Liver (tissue), 9 donors: Measurements from ENCODE around the gene PYDC2. TPM values are rescaled to one million over a fixed set of nuclear protein-coding genes. Genes with fewer than 3 reads are reported as not detected.

Experiments
- DNase-seq: peaks from one replicate; pipeline ENCODE4 v3.0.0-alpha.2; 2017; ENCODE audit warnings: low spot score
- H3K27ac ChIP-seq, 2 donors: one replicate each; pipeline ENCODE4 v1.7.0; 2013; ENCODE audit warnings: inconsistent platforms in 2 of 2, low read length in 2 of 2, control low read depth in 1 of 2, low read depth in 1 of 2, mild to moderate bottlenecking in 1 of 2
- H3K27me3 ChIP-seq, 4 donors: one replicate each; pipeline versions ENCODE4 v1.6.1 to v1.7.0; 2013; ENCODE audit warnings: low read length in 3 of 4, inconsistent platforms in 1 of 4, mild to moderate bottlenecking in 1 of 4, moderate library complexity in 1 of 4; ENCODE audit not compliant: control insufficient read depth in 4 of 4, insufficient read depth in 4 of 4
- H3K36me3 ChIP-seq, 4 donors: one replicate each; pipeline versions ENCODE4 v1.6.1 to v1.7.0; 2013; ENCODE audit warnings: low read length in 3 of 4, mild to moderate bottlenecking in 3 of 4, low read depth in 1 of 4, moderate library complexity in 1 of 4; ENCODE audit not compliant: control insufficient read depth in 4 of 4, insufficient read depth in 3 of 4
- H3K4me1 ChIP-seq, 4 donors: one replicate each; pipeline versions ENCODE4 v1.6.1 to v1.7.0; 2013; ENCODE audit warnings: low read length in 3 of 4, mild to moderate bottlenecking in 3 of 4, moderate library complexity in 1 of 4; ENCODE audit not compliant: control insufficient read depth in 4 of 4, insufficient read depth in 4 of 4
- H3K4me3 ChIP-seq, 3 donors: one replicate each; pipeline versions ENCODE4 v1.6.1 to v1.7.0; 2013; ENCODE audit warnings: low read length in 3 of 3, control low read depth in 1 of 3, low read depth in 1 of 3, mild to moderate bottlenecking in 1 of 3
- H3K9ac ChIP-seq, 2 donors: one replicate each; pipeline ENCODE4 v1.7.0; 2013; ENCODE audit warnings: low read length in 2 of 2, mild to moderate bottlenecking in 2 of 2, moderate library complexity in 2 of 2, control low read depth in 1 of 2, low read depth in 1 of 2
- H3K9me3 ChIP-seq, 4 donors: one replicate each; pipeline versions ENCODE4 v1.6.1 to v1.7.0; 2013; ENCODE audit warnings: low read length in 3 of 4; ENCODE audit not compliant: control insufficient read depth in 4 of 4
- ATF3 ChIP-seq: IDR thresholded peaks from 2 replicates; pipeline ENCODE4 v1.6.1; 2016; ENCODE audit warnings: antibody characterized with exemption
- CTCF ChIP-seq: fragments of 150-350 bp; IDR thresholded peaks from 2 replicates; pipeline ENCODE4 v1.5.1; 2017; ENCODE audit warnings: improper control_type of control experiment, low read depth, low read length; ENCODE audit not compliant: missing input control
- EGR1 ChIP-seq, 2 donors: IDR thresholded peaks; 2 replicates each; pipeline ENCODE4 v1.6.1; 2016 to 2018; ENCODE audit warnings: antibody characterized with exemption in 2 of 2, low read depth in 2 of 2
- FOXA1 ChIP-seq: IDR thresholded peaks from 2 replicates; pipeline ENCODE4 v1.6.1; 2016; ENCODE audit warnings: antibody characterized with exemption
- FOXA2 ChIP-seq: IDR thresholded peaks from 2 replicates; pipeline ENCODE4 v1.6.1; 2016; ENCODE audit warnings: antibody characterized with exemption
- GABPA ChIP-seq, 2 donors: IDR thresholded peaks in 1 of 2; conservative IDR thresholded peaks in 1 of 2; 2 replicates each; pipeline ENCODE4 v1.6.1; 2016; ENCODE audit warnings: antibody characterized with exemption in 2 of 2, mild to moderate bottlenecking in 1 of 2, moderate library complexity in 1 of 2
- HNF4A ChIP-seq, 2 donors: conservative IDR thresholded peaks; 2 replicates each; pipeline ENCODE4 v1.6.1; 2016; ENCODE audit warnings: antibody characterized with exemption in 2 of 2, mild to moderate bottlenecking in 2 of 2
- HNF4G ChIP-seq: IDR thresholded peaks from 2 replicates; pipeline ENCODE4 v1.6.1; 2016; ENCODE audit warnings: antibody characterized with exemption
- JUND ChIP-seq, 2 donors: IDR thresholded peaks; 2 replicates each; pipeline ENCODE4 v1.6.1; 2016; ENCODE audit warnings: antibody characterized with exemption in 2 of 2
- MAX ChIP-seq: IDR thresholded peaks from 2 replicates; pipeline ENCODE4 v1.6.1; 2016; ENCODE audit warnings: antibody characterized with exemption
- NR2F2 ChIP-seq: IDR thresholded peaks from 2 replicates; pipeline ENCODE4 v1.6.1; 2016; ENCODE audit warnings: antibody characterized with exemption
- RAD21 ChIP-seq, 2 donors: IDR thresholded peaks; 2 replicates each; pipeline ENCODE4 v1.6.1; 2016; ENCODE audit warnings: antibody characterized with exemption in 2 of 2, mild to moderate bottlenecking in 2 of 2
- REST ChIP-seq: IDR thresholded peaks from 2 replicates; pipeline ENCODE4 v1.6.1; 2016; ENCODE audit warnings: antibody characterized with exemption, mild to moderate bottlenecking
- RXRA ChIP-seq, 2 donors: IDR thresholded peaks; 2 replicates each; pipeline ENCODE4 v1.6.1; 2017 to 2018; ENCODE audit warnings: antibody characterized with exemption in 2 of 2, mild to moderate bottlenecking in 1 of 2
- SP1 ChIP-seq: IDR thresholded peaks from 2 replicates; pipeline ENCODE4 v1.6.1; 2018; ENCODE audit warnings: antibody characterized with exemption, mild to moderate bottlenecking
- TAF1 ChIP-seq: conservative IDR thresholded peaks from 2 replicates; pipeline ENCODE4 v1.6.1; 2016; ENCODE audit warnings: antibody characterized with exemption, mild to moderate bottlenecking
- YY1 ChIP-seq: IDR thresholded peaks from 2 replicates; pipeline ENCODE4 v1.6.1; 2016; ENCODE audit warnings: antibody characterized with exemption, mild to moderate bottlenecking
- ZBTB33 ChIP-seq: IDR thresholded peaks from 2 replicates; pipeline ENCODE4 v1.6.1; 2016; ENCODE audit warnings: antibody characterized with exemption
- WGBS: extraction: QIAGEN DNeasy Blood & Tissue Kit; methylation state at CpG from one replicate; pipeline ENCODE4 v1.1.7; 2013; 5-methylcytosine and 5-hydroxymethylcytosine counted together
- polyA plus RNA-seq, 2 donors: library from polyadenylated mRNA; stranded (reverse) in 1 of 2; unstranded in 1 of 2; fragments of 200-250 nt in 1 of 2; fragments of >200 nt in 1 of 2; fragmentation: Nextera tagmentation in 1 of 2; extraction: Ambion mirVana in 1 of 2; gene quantifications; one replicate each; pipeline versions ENCODE4 v1.2.1 to v1.2.3, GENCODE V29; 2013 to 2015
- total RNA-seq, 2 donors: library from RNA; depleted of rRNA; stranded (reverse); fragments of >200 nt; gene quantifications; one replicate each; pipeline ENCODE4 v1.2.3, GENCODE V29; 2014
- donor health status: healthy.
- donor health status: healthy.
- donor health status: healthy.
- donor health status: healthy.
- donor health status: healthy.

Gene PYDC2
- total and polyA plus RNA-seq, 4 donors, result not detected

- H3K36me3 ChIP-seq, result no peaks in the 10 kb centered on the region
- WGBS, result 90% methylated on average over 4 of the region's 4 CpGs
- H3K4me3 ChIP-seq, result no peak overlapping the region
- DNase-seq, result no peak
- H3K9ac ChIP-seq, result no peak overlapping the region
- H3K9me3 ChIP-seq, result no peaks in the 10 kb centered on the region
- no peak overlapping the region for H3K27ac ChIP-seq
- H3K4me1 ChIP-seq, result no peaks in the 10 kb centered on the region
- TF ChIP-seq REST (no peak), EGR1 (IDR thresholded peaks at IDR 0.05; ENCODE audit: low read depth in 2 of 2) (no peak), FOXA1 (no peak), HNF4A (conservative IDR thresholded peaks at IDR 0.05) (no peak), HNF4G (no peak), JUND (IDR thresholded peaks at IDR 0.05) (no peak), RXRA (IDR thresholded peaks at IDR 0.05) (no peak), ATF3 (no peak), MAX (no peak), TAF1 (no peak), SP1 (no peak), YY1 (no peak), RAD21 (IDR thresholded peaks at IDR 0.05) (no peak), NR2F2 (no peak)
- H3K27me3 ChIP-seq, result no peaks in the 10 kb centered on the region
These were observed 20.4 kb upstream of the PYDC2 start for GRCh38 chr3:191440532-191440931.

GRCh38 chr3:191441687-191442086 is 19.3 kb upstream of the PYDC2 start:
- no peaks in the 10 kb centered on the region for H3K36me3 ChIP-seq
- no peaks in the 10 kb centered on the region for H3K27me3 ChIP-seq
- H3K9me3 ChIP-seq, result no peaks in the 10 kb centered on the region
- 62% methylated on average over 2 of the region's 2 CpGs for whole genome bisulfite sequencing
- no peak overlapping the region for H3K9ac ChIP-seq
- H3K27ac ChIP-seq, result no peak overlapping the region
- TF ChIP-seq ATF3 (no peak), HNF4A (conservative IDR thresholded peaks at IDR 0.05) (no peak), SP1 (no peak), JUND (IDR thresholded peaks at IDR 0.05) (no peak), ZBTB33 (no peak), TAF1 (no peak), RAD21 (IDR thresholded peaks at IDR 0.05) (no peak), CTCF (no peak), EGR1 (IDR thresholded peaks at IDR 0.05; ENCODE audit: low read depth in 2 of 2) (no peak), YY1 (no peak), GABPA (IDR thresholded peaks at IDR 0.05 in 1 of 2, conservative IDR thresholded peaks at IDR 0.05 in 1 of 2) (no peak), FOXA1 (no peak), FOXA2 (no peak)
- no peak overlapping the region for H3K4me3 ChIP-seq
- DNase-seq, result no peak
- H3K4me1 ChIP-seq, result no peaks in the 10 kb centered on the region
